ENCODE measurements around the gene KLK4.
"Not testable (repeated sequence)": the region's sequence is repeated elsewhere in the genome, so short reads cannot be mapped to it uniquely, and the experiment has no call there.

Gene KLK4

DNA sequence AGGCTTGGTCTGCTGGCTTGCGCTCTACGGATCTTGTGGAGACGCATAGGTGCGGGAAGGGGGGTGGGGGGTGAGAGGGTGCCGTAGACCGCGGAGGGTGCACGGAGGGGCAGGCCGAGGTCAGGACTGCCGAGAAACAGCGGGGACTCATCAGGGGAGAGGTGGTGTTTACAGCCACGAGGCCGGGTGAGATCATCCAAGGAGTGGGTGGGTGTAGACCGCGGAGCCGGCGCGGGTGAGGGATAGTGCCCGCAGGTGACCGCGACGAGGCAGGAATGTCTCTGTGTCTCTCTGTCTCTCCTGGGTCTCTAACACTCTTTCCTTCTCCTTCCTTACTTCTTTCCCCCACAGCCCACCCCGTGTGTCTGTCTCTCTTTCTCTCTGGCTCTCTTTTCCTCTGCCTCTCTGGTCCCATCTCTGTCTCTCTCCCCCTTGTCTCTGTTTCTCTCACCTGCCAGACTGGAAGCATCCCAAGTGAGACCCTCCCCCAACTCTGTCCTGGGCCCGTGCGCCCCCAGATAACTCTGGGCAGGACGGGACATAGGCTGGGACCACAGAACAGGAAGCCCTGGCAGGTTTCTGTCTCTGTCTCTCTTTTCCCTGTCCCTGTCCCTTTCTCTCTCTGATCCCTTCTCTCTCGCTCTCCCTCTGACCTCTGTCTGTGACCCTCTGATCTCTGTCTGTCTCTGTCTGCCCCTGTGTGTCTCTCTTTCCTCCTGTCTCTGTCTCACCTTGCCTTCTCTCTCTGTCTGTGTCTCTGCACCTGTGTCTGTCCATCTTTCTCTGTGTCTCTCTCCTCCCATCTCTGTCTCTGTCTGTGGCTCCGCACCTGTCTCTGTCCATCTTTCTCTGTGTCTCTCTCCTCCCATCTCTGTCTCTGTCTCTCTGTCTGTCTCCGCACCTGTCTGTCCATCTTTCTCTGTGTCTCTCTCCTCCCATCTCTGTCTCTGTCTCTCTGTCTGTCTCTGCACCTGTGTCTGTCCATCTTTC, 1.8 kb upstream of the KLK4 start:
- DNase-seq: no peak

DNA sequence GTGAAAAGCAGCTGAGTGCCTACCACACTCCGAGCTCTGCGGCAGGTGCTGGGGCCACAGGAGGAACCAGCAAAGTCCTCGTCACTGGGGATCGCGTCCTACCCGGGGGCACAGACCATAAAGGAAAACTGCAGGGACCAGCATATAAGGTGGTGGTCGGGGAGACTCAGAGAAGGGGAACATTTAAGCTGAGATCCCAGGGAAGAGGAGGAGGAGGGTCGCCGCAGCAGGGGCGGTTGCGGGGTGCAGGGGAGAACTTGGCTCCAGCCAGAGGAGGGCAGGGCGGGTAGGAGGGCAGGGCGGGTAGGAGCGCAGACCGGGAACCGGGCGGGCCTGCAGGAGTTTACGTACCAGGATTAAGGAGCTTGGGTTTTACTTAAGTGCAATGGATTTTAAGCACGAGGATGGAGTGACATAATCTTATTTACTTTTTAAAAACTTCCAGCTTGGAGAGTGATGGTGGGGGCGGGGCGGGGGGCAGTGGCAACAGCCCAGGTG, 956 bp upstream of the KLK4 start:
- DNase-seq: no peak

DNA sequence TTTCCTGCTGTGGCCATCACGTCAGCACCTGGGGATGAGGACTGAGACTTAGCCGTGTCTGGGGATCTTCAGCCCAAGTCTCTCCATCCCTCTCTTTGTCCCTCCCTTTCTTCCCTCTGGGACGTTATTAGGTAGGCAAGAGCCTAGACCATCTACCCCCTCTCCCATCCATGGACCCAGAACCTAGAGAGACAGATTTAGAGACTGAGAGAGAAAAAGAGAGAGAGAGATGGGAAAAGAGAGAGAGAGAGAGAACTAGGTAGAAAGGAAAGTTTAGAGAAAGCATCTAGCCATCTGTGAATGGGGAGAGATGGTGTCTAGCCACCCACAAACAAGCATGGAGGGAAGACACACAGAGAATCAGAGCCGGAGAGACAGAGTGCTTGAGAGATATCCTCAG, 473 bp downstream of the KLK4 start:
- DNase-seq: no peak

DNA sequence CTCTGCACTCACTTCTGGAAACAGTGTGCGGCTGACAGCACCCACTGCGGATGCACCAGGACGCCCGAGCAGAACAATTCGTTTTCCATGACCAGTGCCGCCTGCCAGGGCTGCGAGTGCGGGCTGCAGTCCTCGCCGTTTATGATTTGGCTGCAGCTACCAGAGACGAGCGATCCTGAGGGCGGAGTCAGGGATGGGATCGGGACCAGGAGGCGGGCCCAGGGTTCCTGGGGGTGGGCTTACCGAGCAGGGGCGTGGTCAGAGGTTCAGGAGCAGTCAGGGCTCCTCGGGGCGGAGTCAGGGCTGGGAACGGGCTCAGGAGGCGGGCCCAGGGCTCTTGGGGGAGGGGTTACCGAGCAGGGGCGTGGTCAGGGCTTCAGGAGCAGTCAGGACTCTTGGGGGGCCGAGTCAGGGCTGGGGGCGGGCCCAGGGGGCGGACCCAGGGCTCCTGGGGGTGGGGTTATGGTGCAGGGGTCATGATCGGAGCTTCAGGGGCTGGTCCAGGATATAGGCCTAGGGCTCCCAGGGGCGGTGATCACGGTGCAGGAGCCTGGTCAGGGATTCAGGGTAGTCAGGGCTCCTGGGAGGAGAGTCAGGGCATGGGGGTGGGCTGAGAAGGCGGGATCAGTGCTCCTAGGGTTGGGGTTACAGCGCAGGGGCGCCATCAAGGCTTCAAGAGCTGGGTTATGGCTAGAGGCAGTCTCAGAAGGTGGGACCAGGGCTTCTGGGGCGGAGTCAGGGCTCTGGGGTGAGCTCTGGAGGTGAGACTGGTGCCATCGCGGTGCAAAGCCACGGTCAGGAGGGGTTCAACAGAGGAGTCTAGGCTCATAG, 1.7 kb downstream of the KLK4 start:
- peak; percentile 45 for DNase-seq

DNA sequence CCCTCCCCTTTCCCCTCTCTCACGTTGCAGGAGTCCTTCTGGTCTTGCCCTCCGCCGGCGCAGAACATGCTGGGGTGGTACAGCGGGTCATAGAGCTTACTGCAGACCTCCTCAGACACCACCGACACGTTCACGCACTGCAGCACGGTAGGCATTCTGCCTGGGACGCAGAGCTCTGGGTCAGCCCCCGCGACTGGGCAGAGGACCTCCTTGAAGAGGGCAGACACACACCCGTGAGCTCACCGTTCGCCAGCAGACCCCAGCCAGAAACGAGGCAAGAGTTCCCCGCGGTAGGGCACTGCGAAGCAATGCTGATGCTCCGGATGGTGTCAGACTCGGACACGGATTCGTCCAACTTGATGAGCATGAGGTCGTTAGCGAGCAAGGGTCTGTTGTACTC, 2.9 kb downstream of the KLK4 start:
- DNase-seq: no peak

DNA sequence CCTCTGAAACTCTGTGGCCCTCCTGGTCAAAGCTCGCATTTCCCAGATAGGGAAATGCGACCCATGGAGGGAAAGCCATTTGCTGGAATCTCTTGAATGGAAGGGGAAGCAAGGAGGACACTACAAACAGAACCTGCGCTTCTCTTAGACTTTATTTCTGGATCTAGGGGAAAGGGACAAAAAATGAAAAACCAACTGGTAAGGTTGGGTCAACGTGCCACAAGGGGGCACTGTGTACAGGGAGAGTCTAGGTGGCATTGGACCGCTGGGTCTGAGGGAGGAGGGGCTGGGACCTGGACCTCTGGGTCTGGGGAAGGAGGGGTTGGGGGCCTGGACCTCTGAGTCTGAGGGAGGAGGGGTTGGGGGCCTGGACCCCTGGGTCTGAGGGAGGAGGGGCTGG, 5.0 kb downstream of the KLK4 start:
- no peak for DNase-seq

DNA sequence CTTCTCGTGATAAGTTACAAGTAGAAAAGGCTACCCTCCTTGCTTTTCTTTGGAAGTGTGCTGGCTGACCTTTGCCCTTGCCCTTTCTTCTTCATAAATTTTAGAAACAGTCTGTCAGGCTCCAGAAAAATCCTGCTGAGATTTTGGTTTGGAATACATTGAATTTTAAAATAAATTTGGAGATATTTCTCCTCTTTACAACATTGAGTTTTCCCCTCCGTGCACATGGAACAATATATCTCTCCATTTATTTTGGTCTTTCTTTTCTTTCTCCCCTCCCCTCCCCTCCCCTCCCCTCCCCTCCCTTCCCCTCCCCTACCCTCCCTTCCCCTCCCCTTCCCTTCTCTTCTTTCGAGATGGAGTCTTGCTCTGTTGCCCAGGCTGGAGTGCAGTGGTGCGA, 8.6 kb downstream of the KLK4 start:
- DNase-seq: no peak

DNA sequence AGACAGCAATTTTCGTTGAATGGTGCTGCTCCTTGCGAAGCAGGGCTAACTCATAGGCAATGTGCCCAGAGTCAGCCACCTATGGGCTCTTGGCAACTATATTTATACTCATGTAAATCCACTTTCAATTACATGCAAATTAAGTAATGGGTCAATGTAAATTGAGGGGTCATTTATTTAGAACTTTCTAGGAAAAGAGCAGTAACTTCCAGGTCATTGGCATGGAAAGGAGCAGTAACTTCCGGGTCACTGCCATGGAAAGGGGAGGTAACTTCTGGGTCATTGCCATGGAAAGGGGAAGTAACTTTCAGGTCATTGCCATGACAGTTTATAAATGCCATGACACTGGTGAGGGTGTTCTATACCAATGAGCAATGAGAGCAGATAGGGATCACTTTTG, 11.6 kb downstream of the KLK4 start:
- no peak for DNase-seq

DNA sequence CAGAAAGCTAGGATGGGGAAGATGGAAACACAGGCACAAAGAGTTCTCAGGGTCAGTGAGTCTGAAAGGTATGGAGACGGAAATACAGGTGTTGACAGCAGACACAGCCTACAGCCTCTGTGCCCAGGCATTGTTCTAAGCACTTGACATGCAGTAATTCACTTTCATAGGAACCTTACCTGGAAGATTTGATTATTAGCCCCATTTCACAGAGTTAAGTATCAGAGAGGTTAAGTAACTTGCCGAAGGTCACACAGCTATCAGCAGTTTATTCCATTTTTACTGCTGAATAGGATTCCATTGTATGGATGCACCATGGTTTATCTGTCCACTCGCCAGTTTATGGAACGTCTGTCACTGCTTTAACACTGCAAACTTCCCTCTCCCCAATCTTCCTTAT, 13.2 kb downstream of the KLK4 start:
- DNase-seq: no peak

DNA sequence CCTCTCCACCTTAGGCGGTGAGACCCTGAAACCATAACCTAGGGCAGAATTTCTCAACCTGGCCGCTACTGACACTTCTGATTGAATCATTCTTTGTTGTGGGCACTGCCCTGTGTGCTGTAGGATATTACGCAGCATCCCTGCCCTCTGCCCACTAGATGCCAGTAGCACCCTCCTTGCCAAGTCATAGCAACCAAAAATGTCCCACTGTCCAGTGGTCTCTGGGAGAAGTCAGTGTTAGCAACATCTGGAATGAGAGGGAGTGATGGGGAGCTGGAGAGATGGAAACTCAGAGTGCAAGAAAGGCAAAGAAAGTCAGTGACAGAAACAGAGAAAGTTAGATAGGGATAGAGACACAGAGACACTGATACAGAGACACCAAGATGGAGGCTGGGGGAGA, 13.6 kb downstream of the KLK4 start:
- DNase-seq: no peak

DNA sequence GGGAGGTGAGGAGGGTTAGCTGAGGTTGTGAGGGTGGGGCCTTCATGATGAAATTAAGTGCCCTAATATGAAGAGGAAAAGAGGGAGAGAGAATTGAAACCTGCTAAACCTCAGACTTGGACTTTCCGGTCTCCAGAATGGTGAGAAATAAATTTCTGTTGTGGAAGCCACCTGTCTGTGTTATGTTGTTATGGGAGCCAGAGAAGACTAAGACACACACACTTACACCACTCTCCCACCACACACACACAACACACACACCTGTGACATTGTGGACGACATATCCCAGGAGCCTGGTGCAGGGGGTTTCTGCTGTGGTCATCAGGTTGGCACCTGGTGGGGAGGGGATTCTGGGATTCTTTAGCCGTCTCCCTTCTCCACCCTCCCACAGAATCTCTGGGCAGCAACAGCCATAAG, 14.0 kb downstream of the KLK4 start:
- no peak for DNase-seq

DNA sequence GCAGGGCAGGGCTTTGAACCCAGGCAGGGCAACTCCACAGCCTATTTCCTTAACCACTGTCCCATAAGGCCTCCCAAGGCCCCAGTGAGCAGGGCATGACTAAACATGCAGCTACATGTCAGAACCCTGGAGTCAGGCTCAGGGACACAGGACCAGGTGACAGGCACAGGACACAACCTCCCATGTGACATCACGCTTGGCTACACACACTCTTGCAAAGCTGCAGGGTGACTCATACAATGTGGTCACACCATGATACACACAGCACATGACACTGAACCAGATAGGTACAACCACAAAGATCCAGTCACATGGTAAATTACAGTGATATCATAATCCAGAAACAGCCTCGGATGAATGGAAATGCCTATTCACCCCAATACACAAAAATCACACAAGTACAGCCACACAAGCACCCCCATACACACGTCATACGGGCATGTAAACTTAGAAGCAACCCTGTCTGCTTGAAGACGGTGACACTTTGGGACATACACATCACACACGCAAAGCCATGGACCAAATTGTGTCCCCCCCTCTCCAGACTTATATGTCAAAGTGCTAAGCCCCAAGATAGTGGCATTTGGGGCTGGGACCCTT, 14.5 kb downstream of the KLK4 start:
- no peak for DNase-seq

DNA sequence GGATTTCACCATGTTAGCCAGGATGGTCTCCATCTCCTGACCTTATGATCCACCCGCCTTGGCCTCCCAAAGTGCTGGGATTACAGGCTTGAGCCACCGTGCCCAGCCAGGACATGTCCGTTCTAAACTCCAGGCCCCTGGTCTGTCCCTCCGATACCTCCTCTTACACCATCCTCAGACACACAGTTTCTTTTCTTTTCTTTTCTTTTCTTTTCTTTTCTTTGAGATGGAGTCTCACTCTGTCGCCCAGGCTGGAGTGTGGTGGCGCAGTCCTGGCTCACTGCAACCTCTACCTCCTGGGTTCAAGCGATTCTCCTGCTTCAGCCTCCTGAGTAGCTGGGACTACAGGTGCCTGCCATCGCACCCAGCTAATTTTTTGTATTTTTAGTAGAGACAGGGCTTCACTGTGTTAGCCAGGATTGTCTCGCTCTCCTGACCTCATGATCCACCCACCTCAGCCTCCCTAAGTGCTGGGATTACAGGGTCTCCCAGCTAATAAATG, 15.1 kb downstream of the KLK4 start:
- DNase-seq: not testable (repeated sequence)

DNA sequence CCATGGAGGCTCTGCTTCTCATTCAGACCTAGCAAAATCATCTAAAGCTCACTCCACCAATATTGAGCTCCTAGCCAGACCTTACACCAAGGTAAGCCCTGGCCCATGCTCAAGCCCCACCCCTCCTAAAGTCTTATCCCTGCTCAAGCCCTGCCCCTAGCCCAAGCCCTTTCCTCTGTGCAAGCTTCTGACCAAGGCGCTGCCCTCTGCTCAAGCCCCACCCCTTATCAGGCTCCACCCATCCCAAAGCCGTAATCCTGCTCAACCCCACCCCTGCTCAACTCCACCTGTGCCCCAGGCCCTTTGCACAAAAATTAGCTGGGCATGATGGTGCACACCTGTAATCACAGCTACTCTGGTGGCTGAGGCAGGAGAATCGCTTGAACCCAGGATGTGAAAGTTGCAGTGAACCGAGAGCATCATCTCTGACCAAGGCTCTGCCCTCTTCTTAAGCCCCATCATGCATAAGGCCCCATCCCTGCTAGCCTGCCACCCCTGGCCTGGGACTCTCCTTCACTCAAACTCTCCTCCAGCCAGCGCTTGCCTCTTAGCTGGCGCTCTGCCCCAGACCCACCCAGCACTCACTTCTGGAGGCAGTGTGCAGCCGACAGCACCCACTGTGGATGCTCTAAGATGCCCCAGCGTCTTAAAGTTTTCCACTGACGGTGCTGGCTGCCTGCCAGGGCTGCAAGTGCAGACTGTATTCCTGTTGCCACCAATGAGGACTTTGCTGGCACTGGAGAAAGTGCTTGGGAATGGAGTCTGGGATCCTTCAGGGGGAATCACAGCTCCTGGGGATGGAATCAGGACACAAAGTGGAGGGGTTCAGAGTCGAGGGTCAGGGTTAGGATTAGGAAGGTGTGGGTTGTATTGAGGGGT, 16.5 kb downstream of the KLK4 start:
- no peak for DNase-seq

DNA sequence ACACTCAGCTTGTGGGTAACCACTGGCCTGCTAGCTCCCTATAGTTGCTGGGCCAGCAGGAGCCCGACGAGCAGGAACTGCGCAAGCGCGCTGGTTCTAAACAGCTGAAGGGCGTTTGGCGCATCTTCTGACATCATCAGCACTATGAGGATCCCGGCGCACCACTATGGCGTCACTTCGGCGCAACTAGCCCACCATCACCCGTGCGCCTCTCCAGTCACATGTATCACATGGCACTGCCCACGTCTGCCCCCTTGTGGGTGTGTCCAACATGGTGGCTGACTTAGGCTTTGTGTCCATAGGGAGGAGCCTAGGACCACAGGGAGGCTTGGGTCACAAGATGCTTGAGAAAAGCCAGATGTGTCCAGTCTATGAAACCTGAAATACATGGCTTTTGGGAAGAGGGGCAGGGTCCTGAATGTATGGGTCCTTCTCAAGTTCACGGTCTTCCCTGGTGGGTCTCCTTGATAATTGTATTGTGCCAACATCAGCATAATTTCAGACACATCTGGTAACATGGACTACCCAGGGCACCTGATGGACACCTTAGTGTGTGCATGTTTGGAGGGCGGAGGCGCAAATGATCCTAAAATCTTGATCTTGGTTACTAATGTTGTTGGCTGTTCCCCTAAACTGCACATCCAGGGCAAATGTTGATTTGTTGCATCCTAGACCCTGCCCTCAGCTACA, 18.0 kb downstream of the KLK4 start:
- no peak for DNase-seq

DNA sequence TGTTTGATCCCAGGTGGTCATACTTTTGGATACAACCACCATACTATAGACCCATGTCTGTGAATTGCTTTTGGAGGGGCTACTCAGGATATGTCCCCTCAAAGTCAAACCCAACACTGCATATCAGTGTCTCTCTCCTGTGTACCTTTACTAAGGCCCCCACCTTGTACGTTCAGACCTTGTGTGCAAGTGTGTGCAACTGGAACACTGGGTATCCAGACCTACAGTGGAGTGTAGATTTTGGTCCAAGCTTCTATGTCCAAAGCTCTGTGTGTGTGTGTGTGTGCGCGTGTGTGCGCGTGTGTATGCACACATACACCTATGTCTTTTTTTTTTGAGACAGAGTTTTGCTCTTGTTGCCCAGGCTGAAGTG, 20.0 kb downstream of the KLK4 start:
- DNase-seq: no peak

DNA sequence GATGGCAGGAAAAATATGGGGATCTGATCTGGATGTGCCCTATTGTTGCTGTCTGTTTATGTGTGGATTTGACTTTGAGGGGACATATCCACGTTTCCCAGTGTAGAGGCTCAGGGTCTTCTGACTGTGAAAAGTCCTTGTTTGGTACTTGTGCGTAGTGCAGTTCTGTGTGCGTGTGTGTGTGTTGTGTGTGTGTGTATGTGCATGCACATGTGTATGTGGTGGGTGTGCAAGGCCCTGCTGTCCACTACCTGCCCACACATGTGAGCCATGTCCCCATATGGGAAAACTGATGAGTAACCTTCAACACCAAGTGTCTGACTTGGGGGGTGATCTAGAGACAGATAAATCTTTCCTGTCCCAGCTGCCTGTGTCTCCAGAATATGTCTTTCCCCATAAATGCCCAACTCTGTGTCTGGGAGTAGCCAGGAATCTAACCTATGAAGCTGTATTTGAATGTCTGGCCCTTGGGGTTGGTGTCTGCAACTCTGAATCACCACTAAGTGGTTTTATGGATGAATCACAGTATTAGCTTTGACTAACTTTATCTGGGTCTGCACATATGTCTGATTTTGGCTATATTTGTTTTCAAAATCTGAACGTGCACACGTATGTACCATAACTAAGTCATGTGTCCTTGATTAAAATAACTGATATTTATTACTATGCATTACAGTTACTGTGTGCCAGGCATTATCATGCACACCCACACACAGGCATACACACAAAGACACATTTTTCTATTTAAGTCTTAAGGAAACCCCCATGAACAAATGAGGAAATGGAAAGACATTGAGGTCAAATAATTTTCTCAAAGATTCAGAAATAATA, 20.6 kb downstream of the KLK4 start:
- no peak for DNase-seq

DNA sequence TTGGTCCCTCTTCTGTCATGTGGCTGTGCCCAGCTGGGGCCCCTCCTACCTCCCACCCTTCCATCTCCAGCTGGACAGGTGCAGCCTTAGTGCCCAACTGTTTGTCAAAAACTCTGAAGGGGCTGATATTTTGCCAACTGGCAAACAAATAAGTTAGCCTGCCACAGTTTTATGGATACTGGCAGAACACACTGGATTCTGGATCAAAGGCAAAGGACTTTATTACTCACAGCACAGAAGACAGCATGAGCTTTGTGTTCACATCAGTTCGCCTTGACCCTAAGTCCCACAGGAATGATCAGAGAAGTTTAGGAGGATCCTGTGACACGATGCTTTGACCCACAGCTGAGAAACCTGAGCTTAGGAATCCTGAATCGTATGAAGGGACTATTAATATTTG, 21.6 kb downstream of the KLK4 start:
- no peak for DNase-seq

DNA sequence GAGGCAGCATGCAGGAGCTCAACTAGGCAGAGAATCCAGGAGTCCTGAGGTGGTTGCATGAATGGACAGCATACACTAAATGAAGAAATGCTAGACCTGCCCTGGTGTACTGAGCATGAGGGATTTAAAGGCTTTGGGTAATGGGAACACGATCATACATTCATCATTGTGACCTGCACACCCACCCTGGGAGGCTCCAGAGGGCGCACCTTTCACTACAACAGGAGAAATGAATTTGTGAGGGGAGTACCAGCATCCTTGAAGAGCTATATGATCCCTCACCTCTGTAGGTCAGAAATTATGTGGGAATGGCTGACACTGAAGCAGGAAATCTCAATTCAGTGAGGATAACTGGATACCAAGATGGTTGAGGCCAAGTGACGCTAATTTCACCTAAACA, 29.0 kb downstream of the KLK4 start:
- no peak for DNase-seq

DNA sequence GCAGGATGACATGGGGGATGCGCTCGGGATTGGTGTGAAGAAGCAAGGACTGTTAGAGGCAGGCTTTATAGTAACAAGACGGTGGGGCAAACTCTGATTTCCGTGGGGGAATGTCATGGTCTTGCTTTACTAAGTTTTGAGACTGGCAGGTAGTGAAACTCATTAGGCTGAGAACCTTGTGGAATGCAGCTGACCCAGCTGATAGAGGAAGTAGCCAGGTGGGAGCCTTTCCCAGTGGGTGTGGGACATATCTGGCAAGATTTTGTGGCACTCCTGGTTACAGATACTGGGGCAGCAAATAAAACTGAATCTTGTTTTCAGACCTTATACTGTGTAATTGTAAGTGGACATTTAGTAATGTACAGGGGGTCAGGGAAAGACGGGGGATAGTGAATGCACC, 31.0 kb downstream of the KLK4 start:
- no peak for DNase-seq

DNA sequence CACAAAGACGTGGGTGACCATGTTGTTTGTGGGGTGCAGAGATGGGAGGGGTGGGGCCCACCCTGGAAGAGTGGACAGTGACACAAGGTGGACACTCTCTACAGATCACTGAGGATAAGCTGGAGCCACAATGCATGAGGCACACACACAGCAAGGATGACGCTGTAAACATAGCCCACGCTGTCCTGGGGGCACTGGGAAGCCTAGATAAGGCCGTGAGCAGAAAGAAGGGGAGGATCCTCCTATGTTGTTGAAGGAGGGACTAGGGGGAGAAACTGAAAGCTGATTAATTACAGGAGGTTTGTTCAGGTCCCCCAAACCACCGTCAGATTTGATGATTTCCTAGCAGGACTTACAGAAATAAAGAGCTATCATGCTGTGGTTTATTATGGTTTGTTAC, 32.3 kb downstream of the KLK4 start:
- no peak for DNase-seq

Data from right hindlimb (tissue), 1 donor.